ENCODE data around the gene ACTBL2.
"Not testable (repeated sequence)": the region's sequence is repeated elsewhere in the genome, so short reads cannot be mapped to it uniquely, and the experiment has no call there.

Gene ACTBL2

GRCh38 chr5:57482671-57483106 is at the start of gene ACTBL2:
TSS of gene ACTBL2 (minus strand) at chr5:57482811. CDS start at chr5:57482707, 104 bp downstream.
- DNase-seq: no peak

- DNase-seq: no peak
Measured at GRCh38 chr5:57531333-57531732, 48.7 kb upstream of the ACTBL2 start.

- no peak for DNase-seq
Measured at GRCh38 chr5:57529864-57530263, 47.3 kb upstream of the ACTBL2 start.

GRCh38 chr5:57527870-57528269 is 45.3 kb upstream of the ACTBL2 start:
- DNase-seq: no peak

GRCh38 chr5:57524348-57525060 is 41.9 kb upstream of the ACTBL2 start:
- DNase-seq: no peak

GRCh38 chr5:57522477-57522876 is 39.9 kb upstream of the ACTBL2 start:
- DNase-seq: not testable (repeated sequence)

- not testable (repeated sequence) for DNase-seq
Measured at GRCh38 chr5:57518415-57518814, 35.8 kb upstream of the ACTBL2 start.

GRCh38 chr5:57517250-57517649 is 34.6 kb upstream of the ACTBL2 start:
- no peak for DNase-seq

- no peak for DNase-seq
Measured at GRCh38 chr5:57513785-57514184, 31.2 kb upstream of the ACTBL2 start.

- no peak for DNase-seq
Measured at GRCh38 chr5:57511321-57511720, 28.7 kb upstream of the ACTBL2 start.

GRCh38 chr5:57509501-57510260 is 27.1 kb upstream of the ACTBL2 start:
- no peak for DNase-seq

GRCh38 chr5:57508211-57508610 is 25.6 kb upstream of the ACTBL2 start:
- DNase-seq: no peak

GRCh38 chr5:57505272-57506200 is 22.9 kb upstream of the ACTBL2 start:
- no peak for DNase-seq

- no peak for DNase-seq
Measured at GRCh38 chr5:57504357-57504756, 21.7 kb upstream of the ACTBL2 start.

GRCh38 chr5:57503433-57503832 is 20.8 kb upstream of the ACTBL2 start:
- no peak for DNase-seq

GRCh38 chr5:57501414-57502201 is 19.0 kb upstream of the ACTBL2 start:
- DNase-seq: no peak

- DNase-seq: no peak
Measured at GRCh38 chr5:57499262-57500050, 16.8 kb upstream of the ACTBL2 start.

GRCh38 chr5:57497733-57498132 is 15.1 kb upstream of the ACTBL2 start:
- no peak for DNase-seq

GRCh38 chr5:57495285-57496086 is 12.9 kb upstream of the ACTBL2 start:
- no peak for DNase-seq

All from 8988T (cell line).